GM23248 (cell line): Measurements from ENCODE around the gene PIGT. TPM values are rescaled to one million over a fixed set of nuclear protein-coding genes. Genes with fewer than 3 reads are reported as not detected.

Experiments used
- DNase-seq: peaks from one replicate; pipeline ENCODE4 v3.0.0-alpha.2; 2015
- H2AFZ ChIP-seq: fragments of 200-600 bp; sonication (generic); 2 replicates; pipeline ENCODE4 v1.6.1; 2016; ENCODE audit warnings: antibody characterized with exemption
- H3F3A ChIP-seq: fragments of 200-600 bp; sonication (generic); 2 replicates; pipeline ENCODE4 v1.6.1; 2016; ENCODE audit warnings: mild to moderate bottlenecking, antibody characterized with exemption, mixed run types; ENCODE audit not compliant: insufficient read depth
- H3K27ac ChIP-seq: fragments of 200-600 bp; sonication (generic); 2 replicates; pipeline ENCODE4 v1.5.1; 2016; ENCODE audit warnings: mild to moderate bottlenecking
- H3K27me3 ChIP-seq: fragments of 200-600 bp; sonication (generic); replicated peaks from 2 replicates; pipeline ENCODE4 v1.6.1; 2016; ENCODE audit warnings: mild to moderate bottlenecking; ENCODE audit not compliant: insufficient read depth
- H3K36me3 ChIP-seq: fragments of 200-600 bp; sonication (generic); 2 replicates; pipeline ENCODE4 v1.6.1; 2016; ENCODE audit warnings: low read depth, mild to moderate bottlenecking
- H3K4me1 ChIP-seq: fragments of 200-600 bp; sonication (generic); 2 replicates; pipeline ENCODE4 v1.6.1; 2016; ENCODE audit warnings: mild to moderate bottlenecking; ENCODE audit not compliant: insufficient read depth
- H3K4me2 ChIP-seq: fragments of 200-600 bp; sonication (generic); one replicate; pipeline ENCODE4 v1.6.1; 2016; ENCODE audit warnings: mild to moderate bottlenecking; ENCODE audit not compliant: unreplicated experiment
- H3K4me3 ChIP-seq: fragments of 200-600 bp; sonication (generic); 2 replicates; pipeline ENCODE4 v1.5.1; 2016; ENCODE audit warnings: mild to moderate bottlenecking
- H3K79me2 ChIP-seq: fragments of 200-600 bp; sonication (generic); 2 replicates; pipeline ENCODE4 v1.6.1; 2016; ENCODE audit warnings: mild to moderate bottlenecking; ENCODE audit not compliant: insufficient read depth
- H3K9ac ChIP-seq: fragments of 200-600 bp; sonication (generic); 2 replicates; pipeline ENCODE4 v1.6.1; 2016; ENCODE audit warnings: mild to moderate bottlenecking
- H3K9me2 ChIP-seq: fragments of 200-600 bp; sonication (generic); 2 replicates; pipeline ENCODE4 v1.6.1; 2016; ENCODE audit warnings: mixed run types, mild to moderate bottlenecking, moderate library complexity; ENCODE audit not compliant: insufficient read depth
- H3K9me3 ChIP-seq: fragments of 200-600 bp; sonication (generic); one replicate; pipeline ENCODE4 v1.6.1; 2017; ENCODE audit warnings: low read depth
- H4K20me1 ChIP-seq: fragments of 200-600 bp; sonication (generic); 2 replicates; pipeline ENCODE4 v1.6.0; 2016; ENCODE audit not compliant: insufficient read depth
- EZH2 ChIP-seq: fragments of 200-600 bp; sonication (generic); IDR thresholded peaks from 2 replicates; pipeline ENCODE4 v1.6.1; 2018; ENCODE audit warnings: antibody characterized with exemption, mild to moderate bottlenecking; ENCODE audit not compliant: insufficient read depth, poor library complexity, severe bottlenecking
- EZH2phosphoT487 ChIP-seq: fragments of 200-600 bp; sonication (generic); IDR thresholded peaks from 2 replicates; pipeline ENCODE4 v1.6.1; 2018; ENCODE audit warnings: antibody characterized with exemption, moderate library complexity, mild to moderate bottlenecking, low read depth; ENCODE audit not compliant: insufficient read depth
- WGBS, 2 experiments: methylation state at CpG; one replicate each; pipeline ENCODE4 v1.1.6; 2015 to 2017; ENCODE audit warnings: low lambda C conversion rate in 2 of 2, low coverage in 1 of 2; ENCODE audit errors: missing lambda C conversion rate in 2 of 2; 5-methylcytosine and 5-hydroxymethylcytosine counted together
- in situ Hi-C: fragments of 300-500 bp; cut with MboI; formaldehyde crosslinking; loops from 2 replicates; pipeline ENCODE4 v1.15.0; 2020
- polyA plus RNA-seq: library from polyadenylated mRNA; unstranded; fragments of >200 nt; fragmentation: Nextera tagmentation; extraction: Ambion mirVana; gene quantifications from 2 replicates; pipeline ENCODE4 v1.2.1, GENCODE V29; 2016
- total RNA-seq: library from RNA; depleted of rRNA; stranded (reverse); fragments of >200 nt; shearing (Covaris generic); gene quantifications from 2 replicates; pipeline ENCODE4 v1.2.3, GENCODE V29; 2014

The PIGT gene
- total and polyA plus RNA-seq, 2 experiments from 2014 or later = 138 to 190 TPM

DNA sequence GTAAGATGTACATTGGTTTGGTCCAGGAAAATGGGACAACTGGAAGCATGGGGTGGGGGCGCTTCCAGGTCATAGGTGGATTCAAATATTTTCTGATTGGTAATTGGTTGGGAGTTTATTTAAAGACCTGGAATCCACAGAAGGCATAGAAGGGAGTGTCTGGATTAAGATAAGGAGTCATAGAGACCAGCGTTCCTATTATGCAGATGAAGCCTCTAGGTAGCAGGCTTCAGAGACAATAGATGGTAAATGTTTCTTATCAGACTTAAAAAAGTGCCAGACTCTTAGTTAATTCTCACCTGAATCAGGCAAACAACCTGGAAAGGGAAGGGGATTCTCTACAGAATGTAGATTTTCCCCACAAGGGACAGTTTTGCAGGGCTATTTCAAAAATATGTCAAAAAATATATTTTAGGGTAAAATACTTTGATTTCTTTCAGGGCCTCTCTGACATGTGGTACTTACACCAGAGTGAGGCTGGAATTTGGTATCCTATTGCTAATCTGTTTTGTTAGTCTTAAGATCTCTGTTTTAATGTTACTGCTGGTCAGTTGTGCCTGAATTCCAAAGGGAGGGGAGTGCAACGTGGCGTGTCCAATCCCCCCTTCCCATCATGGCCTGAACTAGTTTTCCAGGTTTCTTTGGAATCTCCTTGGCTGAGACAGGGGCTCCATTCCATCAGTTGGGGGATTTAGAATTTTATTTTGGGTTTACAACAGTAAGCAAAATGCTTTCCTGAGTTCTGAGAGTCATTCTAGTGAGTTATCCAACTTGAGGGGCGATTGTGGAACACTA, 25.1 kb downstream of the PIGT start:
- 54 to 55% methylated on average over 5 of the region's 5 CpGs for WGBS, 2 experiments
- no peaks in the 10 kb centered on the region for H3K4me1 ChIP-seq
- H4K20me1 ChIP-seq = no peaks in the 10 kb centered on the region
- in situ Hi-C loops = loop anchor here (5.0 to 25.0 kb wide), 2 partner anchors 119 to 404 kb away; no protein-coding TSS in a partner anchor
- H3F3A ChIP-seq = peaks cover 3% of the 10 kb centered on the region; the same call in 1 of the 2 replicates
- H3K9me3 ChIP-seq = no peaks in the 10 kb centered on the region
- no peak overlapping the region for H2AFZ ChIP-seq
- H3K9me2 ChIP-seq = no peaks in the 10 kb centered on the region
- no peaks in the 10 kb centered on the region for H3K36me3 ChIP-seq
- no peaks in the 10 kb centered on the region; the same call in 1 of the 2 replicates for H3K27me3 ChIP-seq
- no peak overlapping the region for H3K9ac ChIP-seq
- H3K4me2 ChIP-seq = no peak overlapping the region
- H3K79me2 ChIP-seq = no peaks in the 10 kb centered on the region
- H3K27ac ChIP-seq = no peak overlapping the region
- DNase-seq = no peak
- no peak for TF ChIP-seq EZH2
- TF ChIP-seq EZH2phosphoT487 = no peak
- H3K4me3 ChIP-seq = no peak overlapping the region

- no peak overlapping the region for H3K27ac ChIP-seq
- H3K9me3 ChIP-seq = no peaks in the 10 kb centered on the region
- H4K20me1 ChIP-seq = no peaks in the 10 kb centered on the region
- no peak for DNase-seq
- no peak for TF ChIP-seq EZH2phosphoT487
- TF ChIP-seq EZH2 = no peak
- H3K79me2 ChIP-seq = no peaks in the 10 kb centered on the region
- H3K27me3 ChIP-seq = no peaks in the 10 kb centered on the region; the same call in none of the 2 replicates
- H3K9ac ChIP-seq = no peak overlapping the region
- no peaks in the 10 kb centered on the region for H3K9me2 ChIP-seq
- H3K36me3 ChIP-seq = no peaks in the 10 kb centered on the region
- H3K4me2 ChIP-seq = no peak overlapping the region
- no peak overlapping the region for H3K4me3 ChIP-seq
- H3F3A ChIP-seq = no peaks in the 10 kb centered on the region
- H3K4me1 ChIP-seq = no peaks in the 10 kb centered on the region
- in situ Hi-C loops = loop anchor here (5.0 to 25.0 kb wide), 2 partner anchors 119 to 404 kb away; no protein-coding TSS in a partner anchor
- H2AFZ ChIP-seq = no peak overlapping the region
- 82 to 100% methylated on average over 1 of the region's 1 CpG for WGBS, 2 experiments
These were observed 25.8 kb downstream of the PIGT start for GRCh38 chr20:45441746-45442145.

GRCh38 chr20:45444050-45444449, 28.1 kb downstream of the PIGT start:
- Histone ChIP-seq H3K27me3 (no peaks in the 10 kb centered on the region; the same call in none of the 2 replicates), H3K36me3 (no peaks in the 10 kb centered on the region), H3K79me2 (no peaks in the 10 kb centered on the region), H3K4me2 (no peak overlapping the region), H2AFZ (no peak overlapping the region), H3K9me3 (no peaks in the 10 kb centered on the region), H3K4me1 (no peaks in the 10 kb centered on the region), H3K4me3 (no peak overlapping the region), H3K27ac (no peak overlapping the region), H3K9me2 (no peaks in the 10 kb centered on the region), H4K20me1 (no peaks in the 10 kb centered on the region), H3K9ac (no peak overlapping the region), H3F3A (no peaks in the 10 kb centered on the region)
- in situ Hi-C loops = loop anchor here (5.0 to 25.0 kb wide), 2 partner anchors 122 to 407 kb away; no protein-coding TSS in a partner anchor
- TF ChIP-seq EZH2phosphoT487 (no peak), EZH2 (no peak)
- no peak for DNase-seq

GRCh38 chr20:45445805-45446562, 30.0 kb downstream of the PIGT start:
- Histone ChIP-seq H3F3A (no peaks in the 10 kb centered on the region), H3K36me3 (no peaks in the 10 kb centered on the region), H3K27ac (no peak overlapping the region), H3K4me1 (no peaks in the 10 kb centered on the region), H4K20me1 (no peaks in the 10 kb centered on the region), H3K4me3 (no peak overlapping the region), H3K9me2 (no peaks in the 10 kb centered on the region), H3K9me3 (no peaks in the 10 kb centered on the region), H3K27me3 (no peaks in the 10 kb centered on the region; the same call in none of the 2 replicates), H3K9ac (no peak overlapping the region), H3K79me2 (no peaks in the 10 kb centered on the region), H2AFZ (no peak overlapping the region), H3K4me2 (no peak overlapping the region)
- in situ Hi-C loops = loop anchor here (25.0 kb wide), 1 partner anchor 409 kb away; no protein-coding TSS in a partner anchor
- no peak for TF ChIP-seq EZH2
- no peak for TF ChIP-seq EZH2phosphoT487
- DNase-seq = peak; percentile 45
- WGBS, 2 experiments = 54 to 61% methylated on average over 7 of the region's 7 CpGs
